NCI-H446 (cell line): ENCODE results near the gene RAPGEF3.
A peak's percentile ranks its signal among the peaks of the same experiment; 100 is the strongest.

ENCODE experiments used
- DNase-seq, 2 experiments: peaks; one replicate each; lab custom pipeline; 2025; lab: John Stamatoyannopoulos, UW

RAPGEF3 gene

GRCh38 chr12:47758834-47759690 is at the start of gene RAPGEF3:
RAPGEF3 (minus strand) TSS chr12:47758880; CDS start chr12:47758556, 324 bp downstream.
- peak; percentile 43 to 81 for DNase-seq

- DNase-seq = no peak
Observed at GRCh38 chr12:47808050-47808449, 49.4 kb upstream of the RAPGEF3 start.

GRCh38 chr12:47807338-47807737 is 48.7 kb upstream of the RAPGEF3 start:
- no peak for DNase-seq

GRCh38 chr12:47805417-47805816 is 46.7 kb upstream of the RAPGEF3 start:
- DNase-seq = no peak

- no peak for DNase-seq
Observed at GRCh38 chr12:47804171-47804570, 45.5 kb upstream of the RAPGEF3 start.

- no peak for DNase-seq
Observed at GRCh38 chr12:47803191-47803875, 44.7 kb upstream of the RAPGEF3 start.

- no peak for DNase-seq
Observed at GRCh38 chr12:47802312-47802711, 43.6 kb upstream of the RAPGEF3 start.

- no peak for DNase-seq
Observed at GRCh38 chr12:47801904-47802246, 43.2 kb upstream of the RAPGEF3 start.

GRCh38 chr12:47801170-47801903 is 42.7 kb upstream of the RAPGEF3 start:
- no peak for DNase-seq

- no peak for DNase-seq
Observed at GRCh38 chr12:47800582-47800981, 41.9 kb upstream of the RAPGEF3 start.

- DNase-seq = no peak
Observed at GRCh38 chr12:47799357-47799955, 40.8 kb upstream of the RAPGEF3 start.

GRCh38 chr12:47798382-47798948 is 39.8 kb upstream of the RAPGEF3 start:
- DNase-seq = no peak

- DNase-seq = no peak
Observed at GRCh38 chr12:47797441-47797840, 38.8 kb upstream of the RAPGEF3 start.

- no peak for DNase-seq
Observed at GRCh38 chr12:47795814-47796411, 37.2 kb upstream of the RAPGEF3 start.

- no peak for DNase-seq
Observed at GRCh38 chr12:47795121-47795813, 36.6 kb upstream of the RAPGEF3 start.

GRCh38 chr12:47794679-47795078 is 36.0 kb upstream of the RAPGEF3 start:
- DNase-seq = no peak

GRCh38 chr12:47793015-47793681 is 34.5 kb upstream of the RAPGEF3 start:
- no peak for DNase-seq

GRCh38 chr12:47791874-47792273 is 33.2 kb upstream of the RAPGEF3 start:
- DNase-seq = no peak

GRCh38 chr12:47791351-47791746 is 32.7 kb upstream of the RAPGEF3 start:
- DNase-seq = no peak

GRCh38 chr12:47790676-47791350 is 32.1 kb upstream of the RAPGEF3 start:
- no peak for DNase-seq
